Stomach smooth muscle (tissue), 2 donors: Measurements from ENCODE around the gene RAD51B.

ENCODE experiments used
- H3K27ac ChIP-seq: one replicate; pipeline ENCODE4 v1.7.0; 2013; ENCODE audit warnings: mild to moderate bottlenecking, low read length, inconsistent platforms
- H3K27me3 ChIP-seq, 2 donors: one replicate each; pipeline ENCODE4 v1.7.0; 2013; ENCODE audit warnings: low read length in 2 of 2; ENCODE audit not compliant: insufficient read depth in 2 of 2, control insufficient read depth in 1 of 2
- H3K36me3 ChIP-seq, 2 donors: one replicate each; pipeline ENCODE4 v1.7.0; 2013; ENCODE audit warnings: low read length in 2 of 2; ENCODE audit not compliant: control insufficient read depth in 2 of 2, insufficient read depth in 2 of 2
- H3K4me1 ChIP-seq: one replicate; pipeline ENCODE4 v1.7.0; 2013; ENCODE audit warnings: low read length; ENCODE audit not compliant: control insufficient read depth, insufficient read depth
- H3K4me3 ChIP-seq, 2 donors: one replicate each; pipeline ENCODE4 v1.7.0; 2013; ENCODE audit warnings: low read length in 2 of 2
- H3K9ac ChIP-seq, 2 donors: one replicate each; pipeline ENCODE4 v1.7.0; 2013; ENCODE audit warnings: low read length in 2 of 2, mild to moderate bottlenecking in 1 of 2
- H3K9me3 ChIP-seq, 2 donors: one replicate each; pipeline ENCODE4 v1.7.0; 2013; ENCODE audit warnings: low read length in 2 of 2; ENCODE audit not compliant: control insufficient read depth in 2 of 2
- donor health status: healthy.
- donor health status: Pancreatic carcinoma.

RAD51B gene

DNA sequence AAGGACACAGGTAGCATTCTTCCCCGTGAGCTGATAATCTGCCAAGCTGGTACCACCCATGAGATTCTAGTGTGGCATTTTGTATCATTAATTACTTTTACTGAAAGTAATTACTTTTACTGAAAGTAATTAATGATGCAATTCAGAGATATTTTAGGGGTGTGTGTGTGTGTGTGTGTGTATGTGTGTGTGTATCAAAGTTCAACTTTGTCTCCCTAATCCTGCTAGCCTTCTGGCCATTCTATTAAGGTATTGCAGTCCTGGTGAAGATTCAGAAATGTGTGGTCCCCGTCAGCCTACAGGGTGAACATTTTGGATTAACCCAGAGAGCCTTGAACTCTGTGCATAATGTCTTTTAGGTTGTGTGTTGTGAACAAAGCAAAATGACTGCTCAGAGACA lies 662.4 kb downstream of the RAD51B start:
- H3K27me3 ChIP-seq, result no peaks in the 10 kb centered on the region
- no peak overlapping the region for H3K27ac ChIP-seq
- no peaks in the 10 kb centered on the region for H3K36me3 ChIP-seq
- H3K9ac ChIP-seq, result no peak overlapping the region
- H3K9me3 ChIP-seq, result no peaks in the 10 kb centered on the region
- H3K4me3 ChIP-seq, result no peak overlapping the region
- H3K4me1 ChIP-seq, result peaks cover 26% of the 10 kb centered on the region

GRCh38 chr14:68482772-68483395 lies 663.3 kb downstream of the RAD51B start:
- Histone ChIP-seq H3K36me3 (no peaks in the 10 kb centered on the region), H3K4me1 (peaks cover 22% of the 10 kb centered on the region), H3K9ac (no peak overlapping the region), H3K4me3 (peak overlapping the region in 1 of 2 donors; percentile 22), H3K9me3 (no peaks in the 10 kb centered on the region), H3K27ac (peak overlapping the region; percentile 46), H3K27me3 (no peaks in the 10 kb centered on the region)

GRCh38 chr14:68486033-68486732 lies 666.6 kb downstream of the RAD51B start:
- H3K4me3 ChIP-seq, result no peak overlapping the region
- no peaks in the 10 kb centered on the region for H3K9me3 ChIP-seq
- no peak overlapping the region for H3K27ac ChIP-seq
- peaks cover 19% of the 10 kb centered on the region for H3K4me1 ChIP-seq
- H3K9ac ChIP-seq, result no peak overlapping the region
- H3K36me3 ChIP-seq, result no peaks in the 10 kb centered on the region
- H3K27me3 ChIP-seq, result no peaks in the 10 kb centered on the region

DNA sequence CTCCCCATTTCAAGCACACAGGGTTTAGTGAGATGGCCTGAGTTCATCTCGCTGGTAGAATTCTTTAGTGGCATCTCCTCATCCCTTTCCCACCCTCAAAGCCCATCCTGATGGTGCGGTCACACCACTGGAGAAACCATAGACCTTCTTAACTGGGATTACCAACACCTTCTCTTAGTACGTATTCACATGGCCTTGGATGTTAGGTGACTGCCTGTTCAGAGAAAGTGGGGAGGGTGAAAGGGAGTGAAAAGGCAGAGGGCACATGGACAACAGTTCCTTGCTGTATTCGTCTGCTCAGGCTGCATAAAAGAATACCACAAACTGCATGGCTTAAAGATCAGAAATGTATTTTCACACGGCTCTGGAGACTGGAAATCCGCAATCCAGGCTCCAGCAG lies 667.2 kb downstream of the RAD51B start:
- H3K27me3 ChIP-seq, result no peaks in the 10 kb centered on the region
- H3K4me3 ChIP-seq, result no peak overlapping the region
- H3K9ac ChIP-seq, result no peak overlapping the region
- no peaks in the 10 kb centered on the region for H3K9me3 ChIP-seq
- no peaks in the 10 kb centered on the region for H3K36me3 ChIP-seq
- H3K27ac ChIP-seq, result no peak overlapping the region
- H3K4me1 ChIP-seq, result peaks cover 19% of the 10 kb centered on the region

DNA sequence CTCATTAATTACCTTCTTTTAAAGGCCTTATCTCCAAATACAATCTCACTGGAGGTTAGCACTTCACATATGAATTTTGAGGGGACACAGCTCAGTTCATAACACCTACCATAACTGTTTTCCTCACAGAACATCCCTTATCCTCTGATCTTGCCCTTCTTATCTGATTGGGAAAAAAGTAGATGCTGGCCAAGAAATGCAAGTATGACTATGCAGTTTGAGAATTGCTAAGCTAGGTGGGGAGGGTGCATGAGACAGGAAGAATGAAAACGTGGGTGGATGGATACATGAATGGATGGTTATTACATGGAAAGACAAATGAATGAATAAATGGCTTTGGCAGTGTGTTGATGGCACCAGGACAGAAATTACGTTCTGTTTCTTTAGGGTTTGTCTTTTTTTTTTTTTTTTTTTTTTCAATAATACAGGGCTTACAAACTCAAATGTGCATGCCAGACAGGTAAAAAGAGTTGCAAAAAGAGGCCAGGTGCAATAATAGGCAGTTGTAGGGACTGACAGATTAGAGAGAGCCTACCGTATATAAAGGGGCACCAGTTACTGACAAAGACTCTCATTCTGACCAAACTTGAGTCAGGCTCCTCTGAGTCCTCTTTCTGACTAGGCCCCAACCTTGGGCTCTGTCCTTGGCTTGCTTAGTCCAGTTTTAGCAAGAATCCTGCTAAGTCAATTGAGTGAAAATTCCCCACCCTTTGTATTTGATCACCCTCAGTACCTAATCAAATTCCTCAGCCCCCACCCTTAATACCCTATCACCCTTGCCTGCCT lies 668.4 kb downstream of the RAD51B start:
- no peak overlapping the region for H3K9ac ChIP-seq
- H3K27me3 ChIP-seq, result no peaks in the 10 kb centered on the region
- no peaks in the 10 kb centered on the region for H3K9me3 ChIP-seq
- no peaks in the 10 kb centered on the region for H3K36me3 ChIP-seq
- H3K4me3 ChIP-seq, result no peak overlapping the region
- H3K4me1 ChIP-seq, result peaks cover 13% of the 10 kb centered on the region
- no peak overlapping the region for H3K27ac ChIP-seq

DNA sequence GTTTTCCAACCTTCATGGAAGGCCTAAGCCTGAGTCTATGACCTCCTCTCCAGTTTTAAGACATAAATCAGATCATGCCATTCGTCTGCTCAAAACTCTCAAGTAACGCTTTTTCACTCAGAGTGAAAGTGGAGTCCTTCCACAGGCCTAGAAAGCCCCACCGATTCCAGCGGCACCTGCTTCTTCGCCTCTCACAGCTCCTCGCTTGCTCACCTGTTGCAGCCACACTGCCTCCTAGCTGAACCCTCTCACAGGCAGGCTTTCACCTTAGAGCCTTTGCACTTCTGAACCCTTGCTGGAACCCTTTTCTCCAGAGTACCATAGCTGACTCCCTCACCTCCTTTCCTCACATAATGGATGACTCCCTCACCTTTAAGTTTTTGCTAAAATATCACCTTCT lies 672.2 kb downstream of the RAD51B start:
- H3K9me3 ChIP-seq, result no peaks in the 10 kb centered on the region

DNA sequence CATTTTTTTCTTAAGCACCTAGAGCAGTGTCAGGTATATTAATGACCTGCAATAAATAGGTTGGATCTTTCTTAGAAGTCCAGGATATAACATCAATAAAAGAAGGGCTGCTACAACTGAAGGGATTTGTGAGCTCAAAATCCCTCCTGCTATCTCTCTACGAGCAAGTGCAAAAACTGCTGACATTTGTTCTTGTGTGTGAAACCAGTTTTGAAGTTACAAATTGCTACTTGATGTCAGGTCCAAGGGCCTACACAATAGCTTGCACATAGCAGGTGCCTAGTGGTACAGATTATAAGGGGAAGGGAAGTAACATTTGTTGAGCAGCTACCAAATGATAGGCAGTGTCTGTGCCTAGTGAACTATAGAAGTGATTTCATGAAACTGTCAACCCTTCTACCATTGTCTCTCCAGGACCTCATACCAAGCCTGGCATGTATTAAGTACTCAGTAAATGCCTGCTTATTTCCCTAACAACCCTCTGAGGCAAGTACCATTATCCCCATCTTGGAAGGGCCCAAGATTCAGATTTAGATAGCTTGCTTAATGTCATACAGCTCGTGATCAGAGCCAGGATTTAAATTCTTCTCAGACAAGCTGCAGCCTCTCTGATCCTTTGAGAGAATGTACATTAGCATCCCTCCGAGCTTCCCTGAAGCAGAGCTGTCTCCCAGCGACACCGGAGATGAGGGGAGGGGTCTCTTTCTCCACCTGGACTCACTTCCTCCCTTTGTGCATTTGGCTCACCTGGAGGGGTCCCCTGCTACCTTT lies 673.0 kb downstream of the RAD51B start:
- H3K4me1 ChIP-seq, result no peaks in the 10 kb centered on the region
- no peaks in the 10 kb centered on the region for H3K9me3 ChIP-seq
- H3K36me3 ChIP-seq, result no peaks in the 10 kb centered on the region
- H3K9ac ChIP-seq, result no peak overlapping the region
- no peak overlapping the region for H3K4me3 ChIP-seq
- H3K27ac ChIP-seq, result no peak overlapping the region
- H3K27me3 ChIP-seq, result no peaks in the 10 kb centered on the region

More for the DNA sequence above, 672.2 kb downstream of the RAD51B start:
- Histone ChIP-seq H3K27ac (no peak overlapping the region), H3K4me1 (no peaks in the 10 kb centered on the region), H3K36me3 (no peaks in the 10 kb centered on the region), H3K4me3 (no peak overlapping the region), H3K27me3 (no peaks in the 10 kb centered on the region), H3K9ac (no peak overlapping the region)

DNA sequence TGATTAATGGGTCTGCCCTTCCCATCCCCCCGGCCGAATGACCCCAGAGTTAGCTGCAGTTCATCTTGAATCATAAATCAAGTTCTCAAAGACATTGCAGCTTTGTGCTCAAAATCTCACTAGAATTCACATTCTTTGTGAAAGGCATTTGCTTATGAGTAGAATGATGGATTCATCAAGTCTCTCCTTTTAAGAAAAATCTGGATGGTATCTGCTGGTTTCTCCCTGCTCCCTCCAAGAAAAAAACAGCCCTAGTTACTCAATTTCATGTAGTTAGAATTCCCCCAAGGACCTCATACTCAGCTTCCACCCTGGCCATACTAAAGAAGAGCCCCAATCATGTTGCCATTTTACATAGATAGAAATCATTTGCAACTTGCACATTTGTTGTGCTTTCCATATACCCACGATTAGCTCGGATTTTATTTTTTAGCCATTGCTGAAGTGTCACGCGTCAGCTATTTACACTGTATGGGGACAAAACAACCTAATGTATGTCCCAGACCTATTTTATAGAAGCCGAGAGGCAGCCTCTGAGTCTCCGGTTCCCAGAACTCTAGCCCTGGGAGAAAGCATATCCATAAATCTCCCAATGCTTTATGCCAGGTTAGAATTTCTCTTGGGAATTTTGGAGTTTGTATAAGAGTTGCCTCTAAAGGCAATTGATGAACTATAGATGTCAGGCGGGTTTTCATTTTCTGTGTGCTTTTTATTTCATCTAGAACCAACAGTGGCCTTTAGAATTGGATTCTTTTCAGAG lies 673.8 kb downstream of the RAD51B start:
- Histone ChIP-seq H3K4me1 (no peaks in the 10 kb centered on the region), H3K27me3 (no peaks in the 10 kb centered on the region), H3K4me3 (no peak overlapping the region), H3K9me3 (no peaks in the 10 kb centered on the region), H3K27ac (no peak overlapping the region), H3K9ac (no peak overlapping the region), H3K36me3 (no peaks in the 10 kb centered on the region)

GRCh38 chr14:68495101-68496039 lies 675.8 kb downstream of the RAD51B start:
- H3K36me3 ChIP-seq, result no peaks in the 10 kb centered on the region
- H3K4me3 ChIP-seq, result no peak overlapping the region

More at GRCh38 chr14:68495101-68496039, 675.8 kb downstream of the RAD51B start:
- no peak overlapping the region for H3K27ac ChIP-seq
- H3K9me3 ChIP-seq, result no peaks in the 10 kb centered on the region
- no peak overlapping the region for H3K9ac ChIP-seq
- no peaks in the 10 kb centered on the region for H3K4me1 ChIP-seq
- no peaks in the 10 kb centered on the region for H3K27me3 ChIP-seq
